ENCODE measurements around the gene PWP2. TPM values are rescaled to one million over a fixed set of nuclear protein-coding genes. Genes with fewer than 3 reads are reported as not detected.
"Not testable (repeated sequence)": the region's sequence is repeated elsewhere in the genome, so short reads cannot be mapped to it uniquely, and the experiment has no call there.

The PWP2 gene
- total RNA-seq, 1 donor from 2014 or later, result 19.4 TPM

DNA sequence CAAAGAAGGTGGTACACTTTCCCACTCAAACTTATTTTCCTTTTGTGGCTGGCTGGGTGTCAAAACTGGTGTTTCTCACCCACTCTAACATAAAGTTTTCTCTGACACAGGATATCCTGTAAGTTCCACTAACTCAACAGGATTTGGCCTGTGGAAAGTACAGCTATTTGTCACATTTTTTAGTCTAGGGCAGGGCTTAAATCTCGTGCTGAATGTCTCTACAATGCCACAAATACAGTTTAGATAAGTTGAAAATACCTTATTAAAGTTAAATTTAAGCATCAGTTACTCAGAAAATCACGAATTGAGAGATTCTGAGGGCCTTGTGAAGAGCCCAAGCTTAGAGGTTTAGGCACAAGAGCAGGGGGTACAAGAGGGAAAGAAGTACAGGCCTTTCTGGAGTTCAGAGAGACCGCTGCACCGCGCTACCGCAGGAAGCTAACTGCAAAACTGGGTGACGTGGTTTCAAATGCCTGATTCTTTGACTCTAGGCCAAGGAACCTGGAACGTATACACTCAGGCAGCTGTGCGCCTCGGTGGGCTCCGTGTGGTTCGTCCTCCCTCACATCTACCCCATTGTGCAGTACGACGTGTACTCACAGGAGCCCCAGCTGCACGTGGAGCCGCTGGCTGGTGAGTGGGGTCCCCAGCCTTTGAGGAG lies 23.4 kb upstream of the PWP2 start:
- peak; percentile 78 to 96 for DNase-seq (ENCODE audit: low read depth in 2 of 2)

DNA sequence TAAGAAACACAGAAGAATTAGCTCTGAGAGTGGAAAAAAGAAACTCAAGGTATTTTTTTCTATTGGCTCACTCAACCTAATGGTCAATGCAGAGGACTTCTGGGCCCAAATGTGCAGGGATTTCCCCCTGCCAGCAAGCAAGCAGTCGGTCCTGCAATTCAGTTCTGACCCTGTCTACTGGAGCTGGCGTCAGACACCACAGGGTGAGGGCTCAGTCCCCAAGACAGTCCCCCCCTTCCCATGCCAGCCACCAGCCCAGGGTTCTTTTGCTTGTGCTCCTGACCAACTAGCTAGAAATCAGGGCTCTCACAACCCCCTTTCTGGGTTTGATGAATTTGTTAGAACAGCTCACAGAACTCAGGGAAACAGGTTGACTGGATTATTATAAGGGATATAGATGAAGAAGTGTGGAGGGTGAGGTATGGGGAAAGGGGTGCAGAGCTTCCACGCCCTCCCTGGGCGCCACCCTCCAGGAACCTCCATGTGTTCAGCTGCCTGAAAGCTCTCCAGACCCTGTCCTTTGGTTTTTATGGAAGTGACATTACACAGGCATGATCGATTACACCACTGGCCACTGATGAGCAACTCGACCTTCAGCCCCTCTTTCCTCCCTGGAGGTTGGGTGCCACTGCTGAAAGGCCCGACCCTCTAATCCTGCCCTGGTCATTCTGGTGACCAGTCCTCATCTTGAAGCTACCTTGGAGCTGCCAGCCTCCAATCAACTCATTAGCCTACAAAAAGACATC lies 22.5 kb upstream of the PWP2 start:
- peak in 1 of 2 donors; percentile 47 for DNase-seq (ENCODE audit: low read depth in 2 of 2)

DNA sequence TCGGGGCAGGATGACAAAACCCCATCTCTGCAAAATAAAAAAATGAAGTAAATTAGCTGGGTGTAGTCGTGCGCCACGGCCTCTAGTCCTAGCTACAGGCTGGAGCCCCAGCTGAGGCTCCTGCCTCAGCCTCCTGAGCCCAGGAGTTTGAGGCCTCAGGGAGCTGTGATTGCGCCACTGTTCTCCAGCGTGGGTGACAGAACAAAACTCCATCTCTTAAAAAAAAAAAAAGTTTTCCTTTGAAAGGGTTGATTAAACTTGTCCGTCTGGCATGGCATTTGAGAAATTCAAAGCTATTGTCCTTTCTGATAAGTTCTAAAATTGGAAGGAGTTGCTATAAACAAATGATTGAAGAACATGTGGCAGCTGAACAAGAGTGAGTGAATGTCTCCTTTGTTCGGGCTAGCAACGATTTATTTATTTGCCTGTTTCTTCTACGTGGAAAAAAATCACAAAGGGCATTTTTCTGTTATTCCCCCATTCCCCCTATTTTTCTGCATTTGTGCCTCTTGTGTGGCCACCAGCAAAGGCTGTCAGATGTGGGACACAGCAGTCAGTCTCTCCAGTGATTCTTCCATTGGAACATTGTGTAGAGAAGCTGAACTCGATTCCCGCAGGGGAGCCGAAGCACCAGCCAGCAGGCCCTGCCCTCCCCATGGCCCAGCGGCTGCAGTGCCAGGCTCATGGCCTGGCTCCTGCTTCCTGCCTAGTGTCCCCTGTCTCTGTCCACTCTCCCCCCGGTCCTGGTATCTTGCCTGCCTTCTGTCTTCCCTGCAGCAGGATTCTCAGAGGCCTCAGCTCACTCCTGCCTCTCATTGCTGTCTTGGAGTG lies 21.5 kb upstream of the PWP2 start:
- peak; percentile 51 to 52 for DNase-seq (ENCODE audit: low read depth in 2 of 2)

DNA sequence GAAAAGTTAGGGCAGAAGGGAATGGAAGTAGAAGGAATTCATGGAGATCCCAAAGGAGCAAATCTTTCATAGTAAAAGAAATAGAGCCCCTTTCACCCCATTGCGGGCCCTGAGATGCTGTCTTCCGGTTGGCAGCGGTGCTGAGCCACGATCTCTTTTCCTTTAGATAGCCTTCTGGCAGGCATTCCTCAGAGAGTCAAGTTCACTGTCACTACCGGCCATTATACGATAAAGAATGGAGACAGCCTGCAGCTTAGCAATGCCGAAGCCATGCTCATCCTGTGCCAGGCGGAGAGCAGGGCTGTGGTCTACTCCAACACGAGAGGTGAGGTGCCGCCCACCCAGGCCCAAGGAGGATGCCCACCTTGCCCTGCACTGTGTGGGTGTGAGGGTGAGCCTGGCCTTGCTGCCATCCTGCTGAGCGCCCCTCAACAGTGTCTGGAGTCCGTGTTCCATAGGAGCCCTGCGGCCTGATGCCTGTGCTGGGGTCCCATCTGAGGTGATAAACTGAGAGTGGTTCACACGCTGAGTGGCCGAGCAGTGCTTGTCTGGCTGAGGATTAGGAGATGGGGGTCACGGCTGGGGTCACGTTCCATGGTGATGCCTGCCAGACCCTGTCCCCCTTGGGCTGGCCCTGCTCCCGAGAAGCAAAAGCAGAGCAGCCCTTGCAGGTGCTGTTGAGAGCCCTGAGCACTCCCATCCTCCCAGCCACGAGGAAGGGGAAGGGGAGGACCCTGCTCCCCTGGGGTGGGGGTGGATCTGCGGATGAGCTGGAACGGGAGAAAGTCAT lies 20.4 kb upstream of the PWP2 start:
- peak in 1 of 2 donors; percentile 37 for DNase-seq (ENCODE audit: low read depth in 2 of 2)

DNA sequence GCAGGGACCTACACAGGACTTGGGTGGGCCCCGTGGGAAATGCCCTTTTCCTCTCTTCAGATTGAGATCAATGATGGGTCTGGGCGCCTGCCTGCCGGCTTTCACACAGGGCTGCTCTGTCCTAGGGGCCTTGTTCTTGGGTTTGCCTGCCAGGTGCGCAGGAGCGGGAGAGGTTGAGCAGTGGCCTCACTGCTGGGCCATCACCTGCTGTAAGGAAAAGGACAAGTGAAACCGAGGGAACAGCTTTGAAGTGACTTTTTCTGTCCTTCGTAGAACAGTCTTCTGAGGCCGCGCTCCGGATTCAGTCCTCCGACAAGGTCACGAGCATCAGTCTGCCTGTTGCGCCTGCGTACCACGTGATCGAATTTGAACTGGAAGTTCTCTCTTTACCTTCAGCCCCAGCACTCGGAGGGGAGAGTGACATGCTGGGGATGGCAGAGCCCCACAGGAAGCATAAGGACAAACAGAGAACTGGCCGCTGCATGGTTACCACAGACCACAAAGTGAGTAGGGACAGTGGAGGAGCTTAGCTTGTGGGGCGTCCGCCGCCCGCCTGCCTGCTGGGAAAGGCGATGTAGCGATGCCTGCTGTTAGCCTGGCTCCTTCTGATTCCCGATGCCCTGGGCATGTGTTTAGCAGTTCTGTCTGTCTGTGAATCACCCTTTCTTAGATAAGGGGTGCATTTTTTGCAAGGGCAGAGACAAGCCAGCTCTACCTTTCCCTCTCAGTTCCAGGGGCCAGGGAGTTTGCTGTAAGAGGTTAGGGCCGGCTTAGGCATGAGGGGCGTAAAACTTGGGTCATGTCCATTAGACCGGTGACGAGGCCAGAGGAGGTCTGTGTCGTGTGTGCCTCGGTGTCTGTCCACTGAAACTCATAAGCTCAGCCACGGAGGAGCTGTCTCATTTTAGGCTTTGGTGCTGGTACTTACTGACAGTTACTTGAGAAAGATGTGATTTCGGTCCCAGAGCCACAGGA lies 19.5 kb upstream of the PWP2 start:
- DNase-seq (ENCODE audit: low read depth in 2 of 2), result no peak

DNA sequence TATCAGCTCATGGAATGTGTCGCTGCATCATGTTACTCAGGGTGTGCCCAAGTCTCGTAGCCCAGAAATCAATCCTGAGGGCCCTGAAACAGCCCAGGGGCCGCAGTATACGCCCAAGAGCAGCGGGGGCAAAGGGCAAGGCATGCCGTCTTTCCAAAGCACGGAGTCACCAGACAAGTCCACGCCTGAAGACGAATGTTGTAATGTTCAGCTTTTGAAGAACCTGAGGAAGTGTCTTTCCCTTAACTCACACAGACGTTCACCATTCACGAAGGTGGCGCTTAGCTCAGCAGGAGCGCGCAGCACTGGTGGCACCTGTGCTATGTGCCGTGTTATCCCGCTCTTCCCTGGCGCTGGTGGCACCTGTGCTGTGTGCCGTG lies 18.8 kb upstream of the PWP2 start:
- DNase-seq (ENCODE audit: low read depth in 2 of 2), result no peak

DNA sequence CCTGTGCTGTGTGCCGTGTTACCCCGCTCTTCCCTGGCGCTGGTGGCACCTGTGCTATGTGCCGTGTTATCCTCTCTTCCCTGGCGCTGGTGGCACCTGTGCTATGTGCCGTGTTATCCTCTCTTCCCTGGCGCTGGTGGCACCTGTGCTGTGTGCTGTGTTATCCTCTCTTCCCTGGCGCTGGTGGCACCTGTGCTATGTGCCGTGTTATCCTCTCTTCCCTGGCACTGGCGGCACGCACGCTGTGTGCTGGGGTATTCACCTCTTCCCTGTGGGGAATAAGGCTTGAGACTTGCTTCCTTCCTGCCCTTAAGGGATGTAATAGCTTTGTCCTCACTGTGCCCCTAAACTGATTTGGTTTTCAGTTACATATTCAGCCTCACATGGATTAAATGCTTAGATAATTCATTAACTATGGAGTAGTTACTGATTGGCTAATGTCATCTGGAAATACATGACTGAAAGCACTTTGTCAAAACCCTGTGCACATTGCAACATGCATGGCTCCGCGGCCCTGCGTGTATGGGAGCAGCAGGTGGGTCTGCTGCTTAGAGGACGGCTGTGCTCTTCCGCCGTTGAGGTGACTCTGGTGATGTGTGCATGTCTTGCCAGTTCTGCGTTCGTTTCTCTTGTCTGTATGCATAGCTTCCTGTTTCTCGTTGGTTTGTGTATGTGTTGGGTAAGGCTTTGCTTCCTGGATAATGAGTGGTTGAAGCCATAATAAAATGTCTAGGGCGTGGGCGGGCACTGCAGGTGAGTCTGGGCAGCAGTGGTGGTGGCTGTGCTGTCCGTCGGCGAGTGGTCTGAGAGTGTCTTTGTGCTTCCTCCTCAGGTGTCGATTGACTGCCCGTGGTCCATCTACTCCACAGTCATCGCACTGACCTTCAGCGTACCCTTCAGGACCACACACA lies 17.9 kb upstream of the PWP2 start:
- DNase-seq (ENCODE audit: low read depth in 2 of 2), result no peak

DNA sequence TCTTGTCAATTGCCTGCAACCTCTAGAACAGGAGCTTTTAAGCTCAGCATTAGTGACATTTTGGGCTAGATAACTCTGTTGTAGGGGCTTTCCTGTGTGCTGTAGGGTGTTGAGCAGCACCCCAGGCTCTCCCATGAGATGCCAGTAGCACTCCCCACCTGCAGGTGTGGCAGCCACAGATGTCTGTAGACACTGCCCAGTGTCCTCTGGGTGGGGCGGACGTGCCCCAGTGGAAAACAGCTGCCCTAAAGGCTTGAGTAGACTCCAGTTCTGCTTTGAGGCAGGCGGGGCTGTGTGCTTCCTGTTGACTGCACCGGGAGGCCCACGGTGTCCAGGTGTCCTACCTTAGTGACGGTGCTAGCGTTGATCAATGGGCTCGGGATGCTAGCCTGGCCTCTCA lies 16.9 kb upstream of the PWP2 start:
- no peak for DNase-seq (ENCODE audit: low read depth in 2 of 2)

DNA sequence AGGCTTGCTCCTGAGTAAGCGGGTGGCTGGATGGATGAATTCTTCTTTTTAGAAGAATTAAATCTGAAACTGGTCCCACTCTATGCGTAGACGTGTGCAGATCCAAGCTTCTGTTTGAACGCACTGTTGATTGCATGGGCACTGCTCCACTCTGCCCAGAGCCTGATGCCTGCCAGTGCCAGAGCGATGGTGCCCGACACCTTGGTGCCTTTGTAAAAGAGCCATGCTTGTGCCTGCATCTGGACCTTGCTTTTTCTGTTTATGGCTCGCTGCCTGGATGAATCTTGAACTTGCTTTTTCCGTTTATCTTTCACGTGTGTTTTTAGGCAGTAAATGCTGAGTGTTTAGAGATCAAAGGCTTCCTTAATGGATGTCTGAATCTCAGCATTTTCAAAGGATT lies 15.0 kb upstream of the PWP2 start:
- no peak for DNase-seq (ENCODE audit: low read depth in 2 of 2)

DNA sequence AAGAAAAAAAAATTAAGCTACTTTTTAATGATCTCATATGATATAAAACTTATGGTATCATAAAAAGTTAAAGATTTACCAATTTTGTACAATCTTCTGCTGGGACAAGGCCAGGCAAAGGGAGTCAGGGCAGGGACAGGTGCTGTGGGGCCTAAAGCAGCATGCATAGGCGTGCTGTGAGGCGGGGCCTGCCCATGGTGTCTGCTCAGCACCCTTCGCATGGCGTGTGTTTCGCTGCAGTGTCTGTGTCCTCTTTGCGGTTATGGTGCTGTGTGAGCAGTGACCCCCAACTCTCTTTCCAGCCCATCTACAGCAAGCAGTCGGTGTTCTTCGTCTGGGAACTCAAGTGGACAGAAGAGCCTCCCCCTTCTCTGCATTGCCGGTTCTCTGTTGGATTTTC lies 13.4 kb upstream of the PWP2 start:
- DNase-seq (ENCODE audit: low read depth in 2 of 2), result no peak

DNA sequence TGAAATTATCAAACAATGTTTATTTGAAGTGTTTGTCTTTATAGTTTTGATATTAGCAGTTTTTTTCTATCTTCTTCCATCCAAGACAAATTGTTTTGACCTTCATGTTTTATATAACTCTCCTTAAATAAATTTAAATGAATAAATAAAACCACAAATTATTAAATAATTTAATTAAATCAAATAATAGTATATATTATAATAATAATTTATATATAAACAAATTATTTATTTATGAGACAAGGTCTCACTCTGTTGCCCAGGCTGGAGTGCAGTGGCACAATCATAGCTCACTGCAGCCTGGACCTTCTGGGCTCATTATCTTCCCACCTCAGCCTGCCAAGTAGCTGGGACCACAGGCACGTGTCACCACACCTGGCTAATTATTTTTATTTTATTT lies 12.4 kb upstream of the PWP2 start:
- DNase-seq (ENCODE audit: low read depth in 2 of 2), result no peak

DNA sequence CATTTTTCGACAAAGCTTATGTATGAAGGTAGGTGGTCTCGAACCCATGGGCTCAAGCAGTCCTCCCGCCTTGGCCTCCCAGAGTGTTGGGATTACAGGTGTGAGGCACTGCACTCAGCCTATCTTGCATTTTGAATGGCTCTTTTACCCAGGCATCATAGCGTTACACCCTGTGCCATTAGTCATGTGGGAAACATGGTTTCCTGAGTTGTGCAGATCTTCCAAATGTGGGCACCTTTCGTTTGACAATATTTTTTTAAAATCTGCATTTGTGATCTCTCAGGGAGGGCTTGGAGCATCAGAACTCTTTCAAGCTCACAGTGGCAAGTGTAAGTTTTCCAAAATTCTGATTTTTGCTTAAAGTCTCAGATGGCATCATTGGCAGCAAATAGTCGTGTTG lies 8.7 kb upstream of the PWP2 start:
- not testable (repeated sequence) for DNase-seq (ENCODE audit: low read depth in 2 of 2)

DNA sequence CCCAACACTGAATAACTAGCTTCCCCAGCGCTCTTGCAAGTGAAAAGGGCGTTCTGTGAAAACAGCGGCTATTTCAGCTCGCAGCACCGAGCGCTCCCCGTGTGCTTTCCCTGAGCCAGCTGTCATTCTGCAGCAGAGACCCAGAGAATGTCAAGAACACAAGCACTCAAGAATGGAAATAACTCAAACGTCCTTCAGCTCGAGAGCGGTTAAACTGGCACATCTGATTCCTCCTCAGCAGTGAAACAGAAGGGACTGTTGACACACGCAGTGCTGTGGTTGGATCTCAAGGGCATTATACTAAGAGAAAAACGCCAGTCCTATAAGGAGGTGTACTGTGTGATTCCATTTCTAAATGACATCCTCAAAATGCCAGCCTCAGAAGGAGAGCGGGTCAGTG lies 8.2 kb upstream of the PWP2 start:
- DNase-seq (ENCODE audit: low read depth in 2 of 2), result not testable (repeated sequence)

DNA sequence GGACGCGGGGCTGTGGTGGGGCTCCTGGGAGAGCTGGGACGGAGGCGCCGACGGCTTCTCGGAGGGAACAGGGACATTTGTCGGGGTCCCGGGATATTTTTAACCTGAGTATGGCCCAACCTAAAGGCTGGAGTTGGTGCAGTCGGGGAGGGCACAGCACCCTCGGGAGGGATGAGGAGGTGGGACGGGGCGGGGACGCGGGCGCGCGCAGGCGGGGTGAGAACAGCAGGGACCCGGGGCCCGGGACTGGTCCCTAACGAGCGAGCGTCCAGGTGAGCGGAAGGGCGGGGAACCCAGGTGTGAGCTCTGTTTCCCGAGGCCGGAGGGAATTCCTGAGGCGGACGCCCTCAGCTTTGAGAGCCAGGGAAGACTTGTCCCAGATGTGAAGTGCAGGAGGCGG lies 390 bp downstream of the PWP2 start:
- DNase-seq (ENCODE audit: low read depth in 2 of 2), result not testable (repeated sequence)

DNA sequence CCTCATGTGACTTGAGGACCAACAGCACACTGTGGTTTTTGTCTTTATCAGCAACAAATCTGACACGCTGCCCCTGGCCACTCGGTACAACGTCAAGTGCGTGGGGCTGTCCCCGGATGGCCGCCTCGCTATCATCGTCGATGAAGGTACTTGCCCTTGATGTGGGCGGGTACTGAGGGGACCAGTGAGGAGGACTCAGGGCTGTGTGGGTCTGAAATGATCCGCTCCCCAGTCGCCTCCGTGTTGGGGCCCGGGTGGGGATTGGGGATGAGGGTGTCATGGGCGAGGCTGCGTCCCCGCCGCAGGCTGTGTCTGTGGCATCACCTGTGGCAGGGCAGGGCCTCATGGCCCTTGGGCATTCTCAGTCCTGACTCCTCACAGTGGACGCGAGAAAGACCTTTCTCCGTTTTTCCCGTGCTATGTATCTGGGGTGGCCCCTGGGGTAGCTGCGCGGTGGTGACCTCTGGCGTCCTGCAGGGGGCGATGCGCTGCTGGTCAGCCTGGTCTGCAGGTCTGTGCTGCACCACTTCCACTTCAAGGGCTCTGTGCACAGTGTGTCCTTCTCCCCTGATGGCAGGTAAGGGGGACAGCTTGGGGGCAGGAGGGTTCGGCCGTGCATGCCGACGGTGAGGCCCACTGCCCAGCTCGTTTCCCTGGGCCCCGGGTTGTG lies 6.6 kb downstream of the PWP2 start:
- DNase-seq (ENCODE audit: low read depth in 2 of 2), result not testable (repeated sequence)

DNA sequence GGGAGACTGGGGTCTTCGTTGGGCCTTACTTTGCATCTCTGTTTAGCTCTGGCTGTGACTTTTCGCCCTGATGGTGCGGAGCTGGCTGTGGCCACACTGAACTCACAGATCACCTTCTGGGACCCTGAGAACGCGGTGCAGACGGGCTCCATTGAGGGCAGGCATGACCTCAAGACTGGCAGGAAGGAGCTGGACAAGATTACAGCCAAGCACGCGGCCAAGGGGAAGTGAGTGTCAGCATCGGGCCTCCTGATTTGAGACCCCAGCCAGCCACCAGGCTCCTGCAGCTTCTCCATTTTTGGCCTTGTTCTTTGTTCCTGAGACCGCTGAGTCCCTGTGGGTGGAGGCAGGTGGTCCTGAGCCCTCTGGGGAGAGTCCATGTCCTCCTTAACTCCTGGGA lies 14.9 kb downstream of the PWP2 start:
- not testable (repeated sequence) for DNase-seq (ENCODE audit: low read depth in 2 of 2)

DNA sequence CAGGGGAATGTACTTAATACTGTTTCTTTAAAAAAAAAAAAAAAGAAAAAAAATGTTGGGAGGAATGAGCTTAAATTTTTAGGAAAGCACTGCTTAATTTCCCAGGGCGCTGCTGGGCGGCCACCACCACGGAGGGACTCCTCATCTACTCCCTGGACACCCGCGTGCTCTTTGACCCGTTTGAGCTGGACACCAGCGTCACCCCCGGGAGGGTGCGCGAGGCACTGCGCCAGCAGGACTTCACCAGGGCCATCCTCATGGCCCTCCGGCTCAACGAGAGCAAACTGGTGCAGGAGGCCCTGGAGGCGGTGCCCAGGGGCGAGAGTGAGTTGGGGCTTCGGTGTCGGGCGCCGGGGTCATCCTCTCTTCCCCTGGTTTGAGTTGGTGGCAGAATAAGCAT lies 20.6 kb downstream of the PWP2 start:
- not testable (repeated sequence) for DNase-seq (ENCODE audit: low read depth in 2 of 2)

DNA sequence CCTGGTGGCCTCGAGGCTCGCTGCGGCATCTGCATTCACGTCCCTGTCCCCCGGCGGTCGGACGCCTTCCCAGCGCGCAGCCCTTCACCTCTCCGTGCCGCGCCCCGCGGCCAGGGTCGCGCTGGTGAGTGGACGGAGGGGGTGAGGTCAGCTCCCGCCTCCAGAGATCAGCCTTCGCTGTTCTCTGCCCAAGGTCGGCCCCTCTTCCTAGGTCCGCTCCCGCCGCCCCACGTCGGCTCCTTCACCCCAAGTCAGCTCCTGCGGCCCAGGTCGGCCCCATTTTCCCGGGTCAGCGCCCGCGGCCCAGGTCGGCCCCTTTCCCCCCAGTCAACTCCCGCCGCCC lies 26.5 kb downstream of the PWP2 start:
- DNase-seq (ENCODE audit: low read depth in 2 of 2), result not testable (repeated sequence)

DNA sequence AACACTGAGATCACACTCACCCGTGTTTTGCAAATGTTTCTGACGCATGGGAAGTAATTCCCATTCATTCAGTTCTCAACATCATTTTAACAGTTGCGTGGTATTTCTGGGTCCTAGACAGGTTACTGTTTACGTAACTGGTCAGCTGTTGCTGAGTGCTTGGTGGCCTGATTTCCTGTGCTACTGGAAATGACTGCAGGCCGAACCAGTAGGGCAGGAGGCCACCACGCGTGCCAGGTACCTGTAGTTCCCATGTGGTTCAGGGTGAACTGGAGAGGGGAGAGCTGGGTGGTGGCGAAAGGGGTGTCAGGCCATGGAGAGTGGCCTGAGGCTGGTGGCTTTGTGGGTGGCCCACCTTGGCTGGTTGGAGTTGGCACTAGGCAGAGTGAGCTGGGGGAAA lies 27.5 kb downstream of the PWP2 start:
- not testable (repeated sequence) for DNase-seq (ENCODE audit: low read depth in 2 of 2)

Measured in lung microvascular endothelial cell (primary cell).